Stimulated activated CD8-positive, alpha-beta memory T cell treated with anti-CD3 and anti-CD28 coated beads, Interleukin-12 subunit alpha, Interleukin-12 subunit beta, amount 100 ng/mL, for 24 hours (primary cell): ENCODE results near the gene SIRT6.
A peak's percentile ranks its signal among the peaks of the same experiment; 100 is the strongest.
"Not testable (repeated sequence)": the region's sequence is repeated elsewhere in the genome, so short reads cannot be mapped to it uniquely, and the experiment has no call there.

Experiments
- DNase-seq: peaks from one replicate; pipeline ENCODE4 v3.0.0-alpha.2; 2020; ENCODE audit errors: extremely low read depth

Gene SIRT6

GRCh38 chr19:4174895-4175668, 7.3 kb downstream of the SIRT6 start:
- no peak for DNase-seq

GRCh38 chr19:4174213-4174894, 8.0 kb downstream of the SIRT6 start:
- DNase-seq: no peak

DNA sequence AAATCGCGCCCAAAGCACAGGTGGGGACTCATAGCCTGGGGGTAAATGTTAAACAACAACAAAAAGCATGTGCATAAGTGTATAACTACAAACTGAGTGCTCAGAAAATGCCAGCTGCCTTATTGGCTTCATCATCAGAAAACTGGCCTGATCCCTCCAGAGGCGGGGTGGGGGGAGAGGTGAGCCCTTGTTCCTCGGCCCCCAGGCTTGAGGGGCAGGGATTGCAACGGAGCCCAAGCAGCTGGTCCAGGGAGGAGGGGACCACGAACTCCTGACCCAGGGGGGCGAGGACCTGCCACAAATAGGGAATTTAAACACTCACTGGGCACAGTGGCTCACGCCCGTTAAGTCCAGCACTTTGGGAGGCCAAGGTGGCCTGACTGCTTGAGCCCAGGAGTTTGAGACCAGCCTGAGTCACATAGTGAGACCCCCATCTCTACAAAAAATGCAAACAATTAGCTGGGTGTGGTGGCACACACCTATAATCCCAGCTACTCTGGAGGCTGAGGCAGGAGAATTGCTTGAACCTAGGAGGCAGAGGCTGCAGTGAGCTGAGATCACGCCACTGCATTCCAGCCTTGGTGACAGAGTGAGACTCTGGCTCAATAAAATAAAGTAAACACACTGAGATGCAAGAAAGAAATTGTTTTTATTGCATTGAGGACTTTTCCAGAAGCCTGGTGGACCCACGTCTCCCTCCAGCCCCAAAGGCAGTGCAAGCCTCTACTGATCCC, 8.7 kb downstream of the SIRT6 start:
- DNase-seq: no peak

- DNase-seq: no peak
These were observed 9.4 kb downstream of the SIRT6 start for GRCh38 chr19:4172861-4173473.

DNA sequence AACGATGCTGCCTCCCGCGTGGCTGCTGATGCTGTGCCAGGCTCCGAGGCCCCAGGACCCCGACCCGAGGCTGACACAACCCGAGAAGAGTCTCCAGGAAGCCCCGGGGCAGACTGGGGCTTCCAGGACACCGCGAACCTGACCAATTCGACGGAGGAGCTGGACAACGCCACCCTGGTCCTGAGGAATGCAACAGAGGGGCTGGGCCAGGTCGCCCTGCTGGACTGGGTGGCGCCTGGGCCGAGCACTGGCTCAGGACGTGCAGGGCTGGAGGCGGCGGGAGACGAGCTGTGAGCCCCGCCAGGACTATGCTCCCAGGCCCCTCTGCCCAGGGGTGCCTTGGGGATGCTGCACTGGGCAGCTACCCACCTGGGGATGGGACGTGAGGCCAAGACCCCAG, 10.7 kb downstream of the SIRT6 start:
- no peak for DNase-seq

DNA sequence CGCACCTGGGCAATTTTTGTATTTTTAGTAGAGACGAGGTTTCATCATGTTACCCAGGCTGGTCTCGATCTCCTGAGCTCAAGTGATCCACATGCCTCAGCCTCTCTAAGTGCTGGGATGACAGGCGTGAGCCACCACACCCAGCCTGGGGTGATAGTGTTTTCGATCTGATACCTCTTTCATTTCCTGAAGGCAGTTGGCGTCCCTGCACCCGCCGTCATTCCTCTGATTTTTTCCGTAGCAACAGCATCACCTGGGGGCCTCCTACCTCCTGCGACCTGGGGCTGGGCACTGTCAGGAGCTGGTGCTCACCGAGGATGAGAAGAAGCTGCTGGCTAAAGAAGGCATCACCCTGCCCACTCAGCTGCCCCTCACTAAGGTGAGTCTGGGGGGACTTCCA, 18.1 kb downstream of the SIRT6 start:
- no peak for DNase-seq

DNA sequence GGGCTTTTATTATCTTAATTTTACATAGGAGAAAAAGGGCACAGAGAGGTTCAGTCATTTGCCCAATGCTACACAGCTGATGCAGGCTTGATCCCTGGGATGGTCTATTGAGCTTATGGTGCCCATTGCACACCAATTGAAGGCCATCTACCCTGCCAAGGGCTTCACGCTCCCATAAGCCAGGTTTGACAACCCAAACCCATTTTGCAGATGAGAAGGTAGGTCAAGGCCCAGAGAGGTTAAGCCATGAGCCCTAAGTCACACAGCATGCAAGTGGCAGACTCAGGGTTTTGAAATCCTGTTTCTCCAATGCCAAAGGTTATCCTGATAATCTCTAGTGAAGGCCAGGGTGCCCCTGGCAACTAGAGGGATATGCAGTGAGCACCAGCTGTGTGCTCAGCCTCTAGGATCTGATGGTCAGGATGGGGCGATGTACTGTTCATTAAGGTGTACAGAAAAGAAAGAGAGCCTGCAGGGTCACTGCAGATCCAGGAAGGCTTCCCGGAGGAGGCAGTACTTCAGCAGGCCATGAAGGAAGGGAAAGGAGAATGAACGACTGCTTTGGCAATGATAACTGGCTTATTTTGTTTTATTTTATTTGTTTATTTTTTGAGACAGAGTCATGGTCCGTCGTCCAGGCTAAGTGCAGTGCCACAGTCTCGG, 20.8 kb downstream of the SIRT6 start:
- DNase-seq: no peak

- not testable (repeated sequence) for DNase-seq
These were observed 24.4 kb downstream of the SIRT6 start for GRCh38 chr19:4157971-4158370.

DNA sequence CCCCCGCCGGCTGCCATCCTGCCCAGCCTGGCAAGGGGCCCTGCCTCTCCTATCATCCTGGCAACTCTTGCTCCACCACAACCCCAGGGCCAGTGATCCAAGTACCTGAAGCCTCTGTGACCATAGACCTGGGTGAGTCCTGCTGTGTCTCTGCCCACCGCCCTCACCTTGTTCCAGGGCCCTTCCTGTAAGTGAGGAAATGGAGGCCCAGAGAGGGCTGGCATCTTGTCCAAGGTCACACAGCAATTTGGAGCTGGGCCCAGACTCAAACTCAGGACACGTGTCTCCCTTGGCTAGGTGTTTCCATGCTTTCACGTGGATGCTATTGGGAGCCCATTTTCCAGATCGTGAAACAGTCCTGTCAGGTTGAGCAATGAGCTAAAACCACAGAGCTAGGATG, 25.2 kb downstream of the SIRT6 start:
- DNase-seq: no peak

- DNase-seq: no peak
These were observed 27.6 kb downstream of the SIRT6 start for GRCh38 chr19:4154571-4155312.

DNA sequence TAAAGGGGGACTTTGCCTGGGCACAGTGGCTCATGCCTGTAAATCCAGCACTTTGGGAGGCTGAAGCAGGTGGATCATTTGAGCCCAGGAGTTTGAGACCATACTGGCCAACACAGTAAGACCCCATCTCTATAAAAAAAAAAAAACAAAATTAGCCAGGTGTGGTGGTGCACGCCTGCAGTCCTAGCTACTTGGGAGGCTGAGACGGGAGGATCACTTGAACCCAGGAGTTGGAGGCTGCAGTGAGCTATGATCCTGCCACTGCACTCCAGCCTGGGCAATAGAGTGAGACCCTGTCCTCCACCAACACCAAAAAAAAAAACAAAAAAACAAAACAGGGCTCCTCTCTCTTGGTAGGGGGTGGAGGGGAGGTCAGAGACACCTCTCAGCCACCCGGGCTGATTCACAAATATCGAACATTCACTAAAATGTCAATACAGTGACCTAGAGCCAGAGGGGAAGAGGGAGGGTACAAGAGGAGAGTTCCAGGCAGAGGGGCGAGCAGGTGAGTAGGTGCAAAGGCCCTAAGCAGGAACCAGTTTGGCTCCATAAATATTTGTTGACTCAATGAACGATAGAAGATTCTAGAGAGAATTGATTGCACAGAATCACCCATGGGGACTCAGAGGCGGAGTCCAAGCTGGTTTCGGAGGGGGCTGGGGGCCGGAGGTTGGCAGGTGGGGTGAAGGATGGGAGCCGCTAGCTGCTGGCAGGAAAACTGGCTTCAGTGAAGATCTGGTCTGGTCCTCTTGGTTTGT, 29.9 kb downstream of the SIRT6 start:
- DNase-seq: no peak

DNA sequence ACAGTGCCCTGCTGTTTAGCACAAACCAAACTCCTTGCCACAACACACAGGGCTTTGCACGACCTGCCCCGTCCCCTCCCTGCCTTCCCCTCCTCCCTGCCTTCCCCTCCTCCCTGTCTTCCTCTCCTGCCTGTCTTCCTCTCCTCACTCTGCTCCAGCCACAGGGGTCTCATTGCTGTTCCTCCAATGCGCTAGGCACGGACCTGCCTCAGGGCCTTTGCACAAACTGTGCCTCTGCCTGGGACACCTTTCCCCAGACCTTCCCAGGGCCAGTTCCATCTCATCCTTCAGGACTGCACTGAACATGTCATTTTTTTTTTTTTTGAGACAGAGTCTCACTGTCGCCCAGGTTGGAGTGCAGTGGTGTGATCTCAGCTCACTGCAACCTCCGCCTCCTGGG, 30.7 kb downstream of the SIRT6 start:
- DNase-seq: no peak

- DNase-seq: no peak
These were observed 32.7 kb downstream of the SIRT6 start for GRCh38 chr19:4149518-4150288.

DNA sequence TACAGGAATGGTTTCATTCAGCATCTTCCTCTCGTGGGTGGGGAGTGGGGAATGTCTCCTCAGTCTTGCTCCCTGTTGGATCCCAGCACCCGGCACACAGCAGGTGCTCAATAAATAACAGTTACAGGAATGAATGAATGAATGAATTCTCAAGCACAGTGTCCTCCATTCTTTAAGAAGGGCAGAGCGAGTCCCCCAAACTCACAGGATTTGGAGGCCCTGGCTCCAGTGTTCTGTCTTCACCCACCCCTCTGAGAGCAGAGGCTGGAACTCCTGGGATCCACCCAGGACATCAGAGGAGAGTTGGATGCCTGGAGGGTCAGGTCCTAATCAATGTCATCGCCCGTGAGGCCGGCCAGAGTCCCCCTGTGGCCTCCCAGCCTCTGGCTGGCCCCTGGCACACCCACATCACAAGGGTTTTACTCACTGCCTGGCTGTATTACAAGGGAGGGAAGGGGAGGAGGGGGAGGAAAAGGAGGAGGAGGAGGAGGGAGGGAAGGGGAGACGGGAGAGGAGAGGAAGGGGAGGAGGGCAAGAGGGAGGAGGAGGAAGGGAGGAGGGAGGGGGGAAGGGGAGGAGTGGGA, 37.6 kb downstream of the SIRT6 start:
- no peak for DNase-seq

GRCh38 chr19:4142916-4143315, 39.4 kb downstream of the SIRT6 start:
- not testable (repeated sequence) for DNase-seq

DNA sequence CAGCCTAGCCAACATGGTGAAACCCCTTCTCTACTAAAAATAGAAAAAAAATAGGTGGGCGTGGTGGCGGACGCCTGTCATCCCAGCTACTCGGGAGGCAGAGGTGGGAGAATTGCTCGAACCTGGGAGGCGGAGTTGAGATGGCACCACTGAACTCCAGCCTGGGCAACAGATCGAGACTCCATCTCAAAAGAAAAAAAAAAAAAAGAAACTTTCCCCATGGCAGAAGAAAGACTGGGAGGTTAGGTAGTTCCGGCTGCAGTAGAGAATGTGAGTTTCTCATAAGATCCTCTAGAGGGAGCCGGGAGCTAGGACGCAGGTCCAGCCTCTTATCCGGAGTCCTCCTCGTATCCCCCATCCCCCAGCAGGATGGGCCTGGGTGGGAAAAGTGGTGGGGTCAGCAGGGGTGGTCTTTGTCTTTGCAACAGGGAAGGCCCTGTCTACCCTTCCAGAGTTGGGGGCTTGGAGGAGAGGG, 42.1 kb downstream of the SIRT6 start:
- DNase-seq: no peak

DNA sequence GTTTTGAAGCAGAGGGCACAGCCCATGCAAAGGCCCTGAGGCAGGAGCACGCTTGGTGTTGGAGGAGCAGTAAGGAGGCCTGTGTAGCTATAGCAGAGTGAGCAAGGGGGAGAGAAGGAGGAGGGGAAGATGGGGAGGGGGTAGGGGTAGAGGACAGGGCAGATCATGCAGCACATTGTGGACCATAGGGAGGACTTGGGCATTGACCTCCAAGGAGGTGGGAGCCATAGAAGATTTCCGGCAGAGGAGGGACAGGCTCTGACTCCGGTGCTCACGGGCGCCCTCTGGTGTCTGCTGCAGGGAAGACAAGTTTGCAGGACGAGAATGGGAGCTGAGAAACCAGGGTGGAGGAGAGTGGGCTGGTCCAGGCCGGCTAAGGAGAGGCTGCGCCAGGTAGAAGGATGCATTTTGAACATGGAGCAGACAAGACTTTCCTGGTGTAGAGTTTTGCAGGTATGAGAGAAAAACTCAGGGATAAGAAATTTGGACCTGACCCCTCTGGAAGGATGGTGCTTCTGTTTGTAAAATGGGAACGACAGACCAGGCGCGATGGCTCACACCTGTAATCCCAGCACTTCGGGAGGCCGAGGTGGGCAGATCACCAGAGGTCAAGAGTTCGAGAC, 42.6 kb downstream of the SIRT6 start:
- peak; percentile 59 for DNase-seq

DNA sequence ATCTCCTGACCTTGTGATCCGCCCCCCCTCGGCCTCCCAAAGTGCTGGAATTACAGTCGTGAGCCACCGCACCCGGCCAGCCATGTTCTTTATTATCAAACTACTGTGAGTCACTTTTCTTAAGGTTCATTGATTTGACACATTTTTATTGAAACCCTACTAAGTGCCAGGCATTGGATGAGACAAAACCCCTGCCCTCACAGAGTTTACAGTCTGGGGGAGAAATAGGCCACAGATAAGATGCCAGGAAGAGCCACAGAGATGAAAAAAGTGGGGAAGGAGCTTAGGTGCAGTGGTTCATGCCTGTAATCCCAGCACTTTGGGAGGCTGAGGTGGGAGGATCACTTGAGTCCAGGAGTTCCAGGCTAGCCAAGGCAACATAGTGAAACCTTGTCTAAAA, 43.9 kb downstream of the SIRT6 start:
- DNase-seq: no peak

GRCh38 chr19:4136680-4137088, 45.7 kb downstream of the SIRT6 start:
- no peak for DNase-seq
